ENCODE measurements around the gene PDZK1.
"Not testable (repeated sequence)": the region's sequence is repeated elsewhere in the genome, so short reads cannot be mapped to it uniquely, and the experiment has no call there.

The PDZK1 gene

GRCh38 chr1:145730900-145731299 lies 23.7 kb upstream of the PDZK1 start:
- no peak overlapping the region for H3K4me3 ChIP-seq (ENCODE audit: low read depth, low read length)
- TF ChIP-seq, protein P1, sequence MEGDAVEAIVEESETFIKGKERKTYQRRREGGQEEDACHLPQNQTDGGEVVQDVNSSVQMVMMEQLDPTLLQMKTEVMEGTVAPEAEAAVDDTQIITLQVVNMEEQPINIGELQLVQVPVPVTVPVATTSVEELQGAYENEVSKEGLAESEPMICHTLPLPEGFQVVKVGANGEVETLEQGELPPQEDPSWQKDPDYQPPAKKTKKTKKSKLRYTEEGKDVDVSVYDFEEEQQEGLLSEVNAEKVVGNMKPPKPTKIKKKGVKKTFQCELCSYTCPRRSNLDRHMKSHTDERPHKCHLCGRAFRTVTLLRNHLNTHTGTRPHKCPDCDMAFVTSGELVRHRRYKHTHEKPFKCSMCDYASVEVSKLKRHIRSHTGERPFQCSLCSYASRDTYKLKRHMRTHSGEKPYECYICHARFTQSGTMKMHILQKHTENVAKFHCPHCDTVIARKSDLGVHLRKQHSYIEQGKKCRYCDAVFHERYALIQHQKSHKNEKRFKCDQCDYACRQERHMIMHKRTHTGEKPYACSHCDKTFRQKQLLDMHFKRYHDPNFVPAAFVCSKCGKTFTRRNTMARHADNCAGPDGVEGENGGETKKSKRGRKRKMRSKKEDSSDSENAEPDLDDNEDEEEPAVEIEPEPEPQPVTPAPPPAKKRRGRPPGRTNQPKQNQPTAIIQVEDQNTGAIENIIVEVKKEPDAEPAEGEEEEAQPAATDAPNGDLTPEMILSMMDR (IDR thresholded peaks at IDR 0.05; ENCODE audit: insufficient read depth, low read depth, low read length, missing control alignments) = no peak
- DNase-seq (ENCODE audit: low read depth) = no peak

- TF ChIP-seq, protein P1 (IDR thresholded peaks at IDR 0.05; ENCODE audit: insufficient read depth, low read depth, low read length, missing control alignments) = no peak
- DNase-seq (ENCODE audit: low read depth) = no peak
- no peak overlapping the region for H3K4me3 ChIP-seq (ENCODE audit: low read depth, low read length)
Measured at GRCh38 chr1:145730467-145730866, 23.3 kb upstream of the PDZK1 start.

GRCh38 chr1:145729666-145730436 lies 22.7 kb upstream of the PDZK1 start:
- DNase-seq (ENCODE audit: low read depth) = no peak
- H3K4me3 ChIP-seq (ENCODE audit: low read depth, low read length) = no peak overlapping the region
- TF ChIP-seq, protein P1 (IDR thresholded peaks at IDR 0.05; ENCODE audit: insufficient read depth, low read depth, low read length, missing control alignments) = no peak

DNA sequence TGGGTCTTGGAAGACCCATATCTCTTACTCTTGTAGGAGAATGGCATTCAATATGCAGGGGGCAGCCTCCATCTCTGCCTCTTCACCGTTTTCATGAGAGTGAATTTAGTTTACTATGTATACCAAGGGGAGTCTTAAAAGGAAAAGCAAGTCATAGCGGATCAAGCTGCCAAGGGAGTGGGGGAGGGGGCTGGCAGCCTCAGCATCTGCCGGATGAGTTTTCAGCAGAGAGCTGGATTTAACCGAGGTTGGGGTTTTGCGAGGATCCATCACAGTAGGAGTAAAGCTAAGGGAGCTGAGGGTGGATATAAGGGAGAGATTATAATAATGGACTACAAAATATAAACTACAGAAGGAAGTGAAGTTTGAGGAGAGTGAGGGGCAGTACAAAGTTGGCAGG lies 22.0 kb upstream of the PDZK1 start:
- H3K4me3 ChIP-seq (ENCODE audit: low read depth, low read length) = no peak overlapping the region
- no peak for DNase-seq (ENCODE audit: low read depth)
- TF ChIP-seq, protein P1 (IDR thresholded peaks at IDR 0.05; ENCODE audit: insufficient read depth, low read depth, low read length, missing control alignments) = no peak

DNA sequence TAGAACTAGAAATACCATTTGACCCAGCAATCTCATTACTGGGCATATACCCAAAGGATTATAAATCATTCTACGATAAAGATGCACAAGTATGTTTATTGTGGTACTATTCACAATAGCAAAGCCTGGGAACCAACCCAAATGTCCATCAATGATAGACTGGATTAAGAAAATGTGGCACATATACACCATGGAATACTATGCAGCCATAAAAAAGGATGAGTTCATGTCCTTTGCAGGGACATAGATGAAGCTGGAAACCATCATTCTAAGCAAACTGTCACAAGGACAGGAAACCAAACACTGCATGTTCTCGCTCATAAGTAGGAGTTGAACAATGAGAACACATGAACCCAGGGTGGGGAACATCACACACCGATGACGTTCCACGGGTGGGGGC lies 19.0 kb upstream of the PDZK1 start:
- not testable (repeated sequence) for H3K4me3 ChIP-seq (ENCODE audit: low read depth, low read length); DNase-seq (ENCODE audit: low read depth)

DNA sequence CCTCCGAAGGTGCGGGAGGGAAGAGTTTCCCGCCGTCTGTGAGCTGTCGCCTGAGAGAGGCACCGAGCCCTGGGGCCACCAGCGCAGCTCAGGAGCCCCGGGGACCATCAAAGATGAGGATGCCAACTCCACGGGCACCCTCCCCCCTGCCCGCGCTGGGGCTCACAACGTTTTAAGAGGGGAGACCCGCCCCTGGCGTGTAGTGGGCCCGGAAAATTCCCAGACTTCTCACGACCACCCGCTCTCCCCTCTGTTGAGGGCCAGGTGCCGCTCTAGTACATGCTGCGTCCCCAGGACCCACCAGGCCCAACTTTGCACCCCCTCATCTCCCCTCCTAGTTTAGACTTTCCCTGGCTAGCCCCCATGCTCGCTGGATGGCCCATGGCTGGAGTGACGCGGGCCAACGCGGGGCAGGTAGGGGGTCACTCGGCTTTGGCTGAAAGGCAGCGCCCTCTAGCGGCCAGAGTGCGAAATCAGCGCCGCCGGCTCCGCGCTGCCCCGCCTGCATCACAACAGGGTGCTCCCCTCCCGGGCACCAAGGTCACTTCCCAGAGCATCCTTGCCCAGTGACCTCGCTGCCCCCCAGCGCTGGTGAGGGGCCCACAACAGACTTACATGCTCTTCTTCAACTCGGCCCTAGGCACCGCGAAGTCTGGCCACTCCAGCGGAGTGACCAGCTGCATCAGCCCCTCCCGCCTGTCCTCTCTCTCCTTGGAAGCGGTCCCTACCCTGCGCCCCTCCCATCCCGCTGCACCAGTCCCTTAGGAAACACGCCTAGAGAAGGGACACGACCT lies 13.9 kb upstream of the PDZK1 start:
- TF ChIP-seq, protein P1 (IDR thresholded peaks at IDR 0.05; ENCODE audit: insufficient read depth, low read depth, low read length, missing control alignments) = peak; percentile 91
- peak; percentile 70 for DNase-seq (ENCODE audit: low read depth)
- no peak overlapping the region for H3K4me3 ChIP-seq (ENCODE audit: low read depth, low read length)

- DNase-seq (ENCODE audit: low read depth) = no peak
- TF ChIP-seq, protein P1 (IDR thresholded peaks at IDR 0.05; ENCODE audit: insufficient read depth, low read depth, low read length, missing control alignments) = no peak
- H3K4me3 ChIP-seq (ENCODE audit: low read depth, low read length) = no peak overlapping the region
Measured at GRCh38 chr1:145720556-145720877, 13.3 kb upstream of the PDZK1 start.

Measured in GM12865 (cell line).